RWPE2 (cell line): Measurements from ENCODE around the gene PLA2G7.
"Not testable (repeated sequence)": the region's sequence is repeated elsewhere in the genome, so short reads cannot be mapped to it uniquely, and the experiment has no call there.

ENCODE experiments used
- ATAC-seq: fragments of 200-7000 bp; cut with Tn5 transposase; 3 replicates; pipeline ENCODE4 v1.9.1; 2021; ENCODE audit warnings: low read depth
- DNase-seq: peaks from one replicate; pipeline ENCODE4 v3.0.0-alpha.2; 2020; ENCODE audit warnings: low spot score
- H3K27ac ChIP-seq: fragments of 450-650 bp; 2 replicates; pipeline ENCODE4 v1.5.1; 2017; ENCODE audit warnings: mild to moderate bottlenecking; ENCODE audit not compliant: poor library complexity, severe bottlenecking
- H3K27me3 ChIP-seq: fragments of 250-450 bp; sonication (Bioruptor Pico); 2 replicates; pipeline ENCODE4 v1.5.1; 2021; ENCODE audit warnings: mild to moderate bottlenecking, moderate library complexity; ENCODE audit not compliant: insufficient read depth, poor library complexity, severe bottlenecking
- H3K36me3 ChIP-seq: fragments of 250-450 bp; sonication (Bioruptor Pico); 2 replicates; pipeline ENCODE4 v1.5.1; 2020; ENCODE audit warnings: low read depth, mild to moderate bottlenecking, moderate library complexity
- H3K4me1 ChIP-seq: fragments of 250-450 bp; sonication (Bioruptor Pico); 2 replicates; pipeline ENCODE4 v1.5.1; 2021; ENCODE audit warnings: mild to moderate bottlenecking, moderate library complexity; ENCODE audit not compliant: insufficient read depth, poor library complexity, severe bottlenecking
- H3K4me3 ChIP-seq: fragments of 250-450 bp; sonication (Bioruptor Pico); 2 replicates; pipeline ENCODE4 v1.5.1; 2021; ENCODE audit warnings: mild to moderate bottlenecking, moderate library complexity; ENCODE audit not compliant: severe bottlenecking
- H3K9me3 ChIP-seq: fragments of 250-450 bp; sonication (Bioruptor Pico); 2 replicates; pipeline ENCODE4 v1.5.1; 2021; ENCODE audit warnings: mild to moderate bottlenecking, moderate library complexity; ENCODE audit not compliant: severe bottlenecking
- CTCF ChIP-seq: fragments of 450-650 bp; IDR thresholded peaks from one replicate; pipeline ENCODE4 v1.5.1; 2017; ENCODE audit warnings: mild to moderate bottlenecking, moderate library complexity; ENCODE audit not compliant: poor library complexity, severe bottlenecking

PLA2G7 gene

GRCh38 chr6:46748940-46749503 lies 13.8 kb upstream of the PLA2G7 start:
- no peaks in the 10 kb centered on the region for H3K9me3 ChIP-seq
- H3K4me1 ChIP-seq, result no peaks in the 10 kb centered on the region
- DNase-seq (no peak), ATAC-seq (no peak)
- no peaks in the 10 kb centered on the region for H3K27me3 ChIP-seq
- TF ChIP-seq CTCF, result no peak
- no peaks in the 10 kb centered on the region for H3K36me3 ChIP-seq
- no peak overlapping the region for H3K4me3 ChIP-seq
- H3K27ac ChIP-seq, result no peak overlapping the region

- ATAC-seq, result no peak
- Histone ChIP-seq H3K27ac (no peak within 1 kb of the TSS), H3K4me3 (no peak within 1 kb of the TSS), H3K9me3 (no peaks in the 10 kb centered on the region), H3K4me1 (no peaks in the 10 kb centered on the region), H3K27me3 (no peaks in the 10 kb centered on the region), H3K36me3 (no peaks in the 10 kb centered on the region)
- no peak for DNase-seq
- no peak for TF ChIP-seq CTCF
Measured at GRCh38 chr6:46746696-46747095, 11.5 kb upstream of the PLA2G7 start, which contains the start of gene ANKRD66. Gene ANKRD66 (plus strand): TSS chr6:46746933. CDS start chr6:46751949, 5,016 bp downstream.

- no peak for TF ChIP-seq CTCF
- DNase-seq, result no peak
- no peaks in the 10 kb centered on the region for H3K9me3 ChIP-seq
Measured at GRCh38 chr6:46745973-46746372, 10.8 kb upstream of the PLA2G7 start.

GRCh38 chr6:46744159-46744725 lies 9.1 kb upstream of the PLA2G7 start:
- H3K4me1 ChIP-seq, DNase-seq, ATAC-seq, H3K36me3 ChIP-seq, H3K27me3 ChIP-seq, H3K27ac ChIP-seq, H3K4me3 ChIP-seq, H3K9me3 ChIP-seq: not testable (repeated sequence)

More at GRCh38 chr6:46745973-46746372, 10.8 kb upstream of the PLA2G7 start:
- H3K4me1 ChIP-seq, result no peaks in the 10 kb centered on the region
- no peaks in the 10 kb centered on the region for H3K27me3 ChIP-seq
- no peak for ATAC-seq
- H3K27ac ChIP-seq, result no peak overlapping the region
- H3K4me3 ChIP-seq, result no peak overlapping the region
- H3K36me3 ChIP-seq, result no peaks in the 10 kb centered on the region

GRCh38 chr6:46743425-46744158 lies 8.4 kb upstream of the PLA2G7 start:
- ATAC-seq (no peak), DNase-seq (no peak)
- H3K27me3 ChIP-seq, result no peaks in the 10 kb centered on the region
- H3K4me1 ChIP-seq, result no peaks in the 10 kb centered on the region
- no peak overlapping the region for H3K27ac ChIP-seq
- TF ChIP-seq CTCF, result no peak
- no peaks in the 10 kb centered on the region for H3K9me3 ChIP-seq
- H3K36me3 ChIP-seq, result no peaks in the 10 kb centered on the region
- H3K4me3 ChIP-seq, result no peak overlapping the region
